ENCODE results near the gene ERC1. TPM values are rescaled to one million over a fixed set of nuclear protein-coding genes. Genes with fewer than 3 reads are reported as not detected.
A peak's percentile ranks its signal among the peaks of the same experiment; 100 is the strongest.
"Not testable (repeated sequence)": the region's sequence is repeated elsewhere in the genome, so short reads cannot be mapped to it uniquely, and the experiment has no call there.

The ERC1 gene
- total and polyA plus RNA-seq, 7 donors: 4.0 to 35.6 (median 29.4) TPM

DNA sequence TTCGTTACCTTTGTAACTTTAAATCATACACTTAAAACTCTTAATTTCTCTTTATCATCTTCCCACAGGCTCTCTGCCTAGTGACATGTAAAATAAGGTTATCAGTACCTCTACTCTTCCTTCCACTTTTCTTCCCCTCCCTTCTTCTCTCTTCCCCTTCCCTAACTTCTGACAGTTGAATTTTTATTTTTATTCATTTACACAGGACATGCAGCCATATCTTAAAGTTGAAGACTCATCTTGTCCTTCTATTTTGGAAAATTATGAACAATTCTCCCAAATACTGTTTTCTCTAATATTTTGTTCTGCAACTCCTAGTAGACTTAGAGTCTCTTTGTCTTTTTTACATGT lies 339.4 kb downstream of the ERC1 start:
- WGBS, 3 donors: 97 to 100% (median 100%) methylated on average over 1 of the region's 1 CpG
- ATAC-seq: no peak
- no peaks in the 10 kb centered on the region for H3K36me3 ChIP-seq (ENCODE audit: insufficient read depth in 1 of 2, low read depth in 1 of 2)
- no peak overlapping the region for H3K4me3 ChIP-seq
- H3K27me3 ChIP-seq (ENCODE audit: insufficient read depth in 3 of 3, low read length in 2 of 3): no peaks in the 10 kb centered on the region
- no peak overlapping the region for H3K27ac ChIP-seq
- H3K4me1 ChIP-seq: no peaks in the 10 kb centered on the region
- TF ChIP-seq, protein P1, sequence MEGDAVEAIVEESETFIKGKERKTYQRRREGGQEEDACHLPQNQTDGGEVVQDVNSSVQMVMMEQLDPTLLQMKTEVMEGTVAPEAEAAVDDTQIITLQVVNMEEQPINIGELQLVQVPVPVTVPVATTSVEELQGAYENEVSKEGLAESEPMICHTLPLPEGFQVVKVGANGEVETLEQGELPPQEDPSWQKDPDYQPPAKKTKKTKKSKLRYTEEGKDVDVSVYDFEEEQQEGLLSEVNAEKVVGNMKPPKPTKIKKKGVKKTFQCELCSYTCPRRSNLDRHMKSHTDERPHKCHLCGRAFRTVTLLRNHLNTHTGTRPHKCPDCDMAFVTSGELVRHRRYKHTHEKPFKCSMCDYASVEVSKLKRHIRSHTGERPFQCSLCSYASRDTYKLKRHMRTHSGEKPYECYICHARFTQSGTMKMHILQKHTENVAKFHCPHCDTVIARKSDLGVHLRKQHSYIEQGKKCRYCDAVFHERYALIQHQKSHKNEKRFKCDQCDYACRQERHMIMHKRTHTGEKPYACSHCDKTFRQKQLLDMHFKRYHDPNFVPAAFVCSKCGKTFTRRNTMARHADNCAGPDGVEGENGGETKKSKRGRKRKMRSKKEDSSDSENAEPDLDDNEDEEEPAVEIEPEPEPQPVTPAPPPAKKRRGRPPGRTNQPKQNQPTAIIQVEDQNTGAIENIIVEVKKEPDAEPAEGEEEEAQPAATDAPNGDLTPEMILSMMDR (IDR thresholded peaks at IDR 0.05): no peak
- H3K9me3 ChIP-seq: no peaks in the 10 kb centered on the region
- DNase-seq: no peak
- intact Hi-C loops (cut with DNase I): no loop called here

GRCh38 chr12:1332327-1332726 lies 341.3 kb downstream of the ERC1 start:
- Histone ChIP-seq H3K27ac (no peak overlapping the region), H3K27me3 (ENCODE audit: insufficient read depth in 3 of 3, low read length in 2 of 3) (no peaks in the 10 kb centered on the region), H3K4me1 (no peaks in the 10 kb centered on the region), H3K36me3 (ENCODE audit: insufficient read depth in 1 of 2, low read depth in 1 of 2) (no peaks in the 10 kb centered on the region), H3K4me3 (no peak overlapping the region), H3K9me3 (no peaks in the 10 kb centered on the region)
- ATAC-seq (no peak), DNase-seq (no peak)
- WGBS, 3 donors: 88 to 90% (median 88%) methylated on average over 3 of the region's 3 CpGs
- TF ChIP-seq, protein P1 (IDR thresholded peaks at IDR 0.05): no peak
- intact Hi-C loops (cut with DNase I): no loop called here

GRCh38 chr12:1338483-1339177 lies 347.6 kb downstream of the ERC1 start:
- TF ChIP-seq, protein P1 (IDR thresholded peaks at IDR 0.05): no peak
- no peaks in the 10 kb centered on the region for H3K36me3 ChIP-seq (ENCODE audit: insufficient read depth in 1 of 2, low read depth in 1 of 2)
- H3K9me3 ChIP-seq: no peaks in the 10 kb centered on the region
- H3K4me3 ChIP-seq: no peak overlapping the region
- 68 to 82% (median 71%) methylated on average over 10 of the region's 10 CpGs for WGBS, 3 donors
- ATAC-seq: no peak
- no peak for DNase-seq
- no peak overlapping the region for H3K27ac ChIP-seq
- intact Hi-C loops (cut with DNase I): no loop called here
- no peaks in the 10 kb centered on the region for H3K27me3 ChIP-seq (ENCODE audit: insufficient read depth in 3 of 3, low read length in 2 of 3)
- peaks cover 8% of the 10 kb centered on the region for H3K4me1 ChIP-seq

DNA sequence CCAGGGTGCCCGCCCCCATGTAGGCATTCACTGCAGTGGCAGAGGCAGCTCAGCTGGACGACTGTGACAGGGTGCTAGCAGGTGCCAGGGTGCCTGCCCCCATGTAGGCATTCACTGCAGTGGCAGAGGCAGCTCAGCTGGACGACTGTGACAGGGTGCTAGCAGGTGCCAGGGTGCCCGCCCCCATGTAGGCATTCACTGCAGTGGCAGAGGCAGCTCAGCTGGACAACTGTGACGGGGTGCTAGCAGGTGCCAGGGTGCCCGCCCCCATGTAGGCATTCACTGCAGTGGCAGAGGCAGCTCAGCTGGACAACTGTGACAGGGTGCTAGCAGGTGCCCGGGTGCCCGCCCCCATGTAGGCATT lies 348.1 kb downstream of the ERC1 start:
- H3K9me3 ChIP-seq; H3K27ac ChIP-seq; intact Hi-C loops (cut with DNase I); H3K27me3 ChIP-seq (ENCODE audit: insufficient read depth in 3 of 3, low read length in 2 of 3); H3K4me3 ChIP-seq; H3K4me1 ChIP-seq; DNase-seq; H3K36me3 ChIP-seq (ENCODE audit: insufficient read depth in 1 of 2, low read depth in 1 of 2); ATAC-seq: not testable (repeated sequence)
- WGBS, 3 donors: 55 to 82% (median 59%) methylated on average over 5 to 8 of the region's 8 CpGs

- H3K27me3 ChIP-seq (ENCODE audit: insufficient read depth in 3 of 3, low read length in 2 of 3): no peaks in the 10 kb centered on the region
- H3K36me3 ChIP-seq (ENCODE audit: insufficient read depth in 1 of 2, low read depth in 1 of 2): no peaks in the 10 kb centered on the region
- peak overlapping the region; percentile 23 for H3K27ac ChIP-seq
- peak in 3 of 4 donors; percentile 55 to 83 (median 68) for ATAC-seq
- no peak overlapping the region for H3K4me3 ChIP-seq
- DNase-seq: no peak
- 32 to 62% (median 41%) methylated on average over 7 of the region's 7 CpGs for WGBS, 3 donors
- intact Hi-C loops (cut with DNase I): no loop called here
- H3K4me1 ChIP-seq: peaks cover 8% of the 10 kb centered on the region
- H3K9me3 ChIP-seq: no peaks in the 10 kb centered on the region
- TF ChIP-seq, protein P1 (IDR thresholded peaks at IDR 0.05): no peak
These were observed 348.7 kb downstream of the ERC1 start for GRCh38 chr12:1339618-1340319.

GRCh38 chr12:1341270-1341669 lies 350.2 kb downstream of the ERC1 start:
- intact Hi-C loops (cut with DNase I); ATAC-seq; H3K36me3 ChIP-seq (ENCODE audit: insufficient read depth in 1 of 2, low read depth in 1 of 2); H3K27me3 ChIP-seq (ENCODE audit: insufficient read depth in 3 of 3, low read length in 2 of 3); H3K9me3 ChIP-seq; DNase-seq; H3K4me3 ChIP-seq; H3K4me1 ChIP-seq; H3K27ac ChIP-seq: not testable (repeated sequence)
- 85 to 89% (median 87%) methylated on average over 6 of the region's 6 CpGs for WGBS, 3 donors
